Midbrain (tissue), 1 donor: Measurements from ENCODE around the gene PSMG2.
"Not testable (repeated sequence)": the region's sequence is repeated elsewhere in the genome, so short reads cannot be mapped to it uniquely, and the experiment has no call there.

ENCODE experiments used
- DNase-seq: peaks from one replicate; lab custom pipeline; 2025; lab: John Stamatoyannopoulos, UW

The PSMG2 gene

GRCh38 chr18:12722731-12723130, 19.9 kb downstream of the PSMG2 start:
- no peak for DNase-seq

- no peak for DNase-seq
Measured at GRCh38 chr18:12726331-12726730, 23.5 kb downstream of the PSMG2 start.

GRCh38 chr18:12726774-12727550, 24.1 kb downstream of the PSMG2 start:
- DNase-seq = peak; percentile 87

GRCh38 chr18:12737243-12737902, 34.5 kb downstream of the PSMG2 start:
- DNase-seq = no peak

DNA sequence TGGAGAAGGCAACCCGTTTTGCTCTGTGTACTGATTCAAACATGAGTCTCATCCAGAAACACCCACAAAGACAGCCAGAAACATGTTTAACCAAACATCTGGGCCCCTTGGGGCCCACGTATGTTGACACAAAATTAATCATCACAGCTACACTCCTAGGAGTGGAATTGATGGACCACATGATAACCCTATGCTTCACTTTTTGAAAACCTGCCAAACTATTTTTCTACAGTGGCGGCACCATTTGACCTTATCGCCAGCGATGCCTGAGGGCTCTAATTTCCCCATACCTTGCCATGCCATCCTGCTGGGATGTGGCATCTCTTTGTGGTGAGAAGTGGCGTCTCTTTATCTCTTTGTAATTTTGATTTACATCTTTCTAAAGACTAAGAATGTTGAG, 38.5 kb downstream of the PSMG2 start:
- no peak for DNase-seq

GRCh38 chr18:12742453-12742852, 39.6 kb downstream of the PSMG2 start:
- no peak for DNase-seq

GRCh38 chr18:12744103-12744502, 41.3 kb downstream of the PSMG2 start:
- peak; percentile 34 for DNase-seq

GRCh38 chr18:12745095-12745795, 42.4 kb downstream of the PSMG2 start:
- DNase-seq = no peak

GRCh38 chr18:12747530-12748315, 44.9 kb downstream of the PSMG2 start:
- no peak for DNase-seq

GRCh38 chr18:12748671-12749070, 45.8 kb downstream of the PSMG2 start:
- DNase-seq = no peak

GRCh38 chr18:12749121-12749520, 46.3 kb downstream of the PSMG2 start:
- DNase-seq = no peak

DNA sequence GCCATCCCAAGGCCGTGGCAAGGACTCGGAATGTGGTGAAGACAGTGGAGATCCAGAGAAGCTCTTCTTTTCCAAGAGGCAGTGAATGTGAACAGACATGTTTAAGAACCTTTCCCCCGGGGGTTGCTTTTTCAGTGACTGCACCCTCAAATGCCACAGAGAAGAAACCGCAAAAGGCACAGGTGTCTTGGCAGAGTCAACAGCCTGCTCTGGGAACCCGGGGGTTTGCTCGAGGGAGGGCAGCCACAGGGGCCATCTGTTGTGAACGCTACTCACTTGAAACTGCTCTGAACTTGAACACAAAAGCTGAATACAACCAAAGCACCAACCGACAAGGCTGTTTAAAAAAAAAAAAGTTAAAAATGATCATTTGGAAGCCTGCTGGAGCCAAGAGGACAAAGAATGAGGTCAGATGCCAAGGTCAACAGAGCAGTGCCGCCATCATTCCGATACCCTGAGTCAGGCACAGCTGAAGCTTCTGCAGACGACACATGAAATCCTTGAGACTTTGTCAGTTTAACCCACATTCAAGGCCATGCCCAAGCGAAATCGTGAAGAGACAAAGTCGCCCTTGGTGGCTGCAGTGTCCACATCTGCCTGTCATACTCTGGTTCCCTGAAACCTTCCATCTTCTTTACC, 47.4 kb downstream of the PSMG2 start:
- no peak for DNase-seq

GRCh38 chr18:12750715-12751502, 48.1 kb downstream of the PSMG2 start:
- DNase-seq = no peak

GRCh38 chr18:12751503-12751884, 48.7 kb downstream of the PSMG2 start:
- no peak for DNase-seq

- no peak for DNase-seq
Measured at GRCh38 chr18:12751891-12752290, 49.0 kb downstream of the PSMG2 start.

GRCh38 chr18:12754511-12754910, 51.7 kb downstream of the PSMG2 start:
- DNase-seq = no peak

DNA sequence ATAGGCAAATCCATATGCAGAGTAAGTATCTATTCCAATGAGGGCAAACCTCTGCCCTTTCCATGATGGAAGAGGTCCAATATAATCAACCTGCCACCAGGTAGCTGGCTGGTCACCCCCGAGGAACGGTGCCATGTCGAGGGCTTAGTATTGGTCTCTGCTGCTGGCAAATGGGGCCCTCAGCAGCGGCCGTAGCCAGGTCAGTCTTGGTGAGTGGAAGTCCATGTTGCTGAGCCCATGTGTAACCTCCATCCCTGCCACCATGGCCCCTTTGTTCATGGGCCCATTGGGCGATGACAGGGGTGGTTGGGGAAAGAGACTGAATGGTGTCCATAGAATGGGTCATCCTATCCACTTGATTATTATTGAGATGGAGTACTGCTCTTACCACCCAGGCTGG, 52.8 kb downstream of the PSMG2 start:
- not testable (repeated sequence) for DNase-seq

DNA sequence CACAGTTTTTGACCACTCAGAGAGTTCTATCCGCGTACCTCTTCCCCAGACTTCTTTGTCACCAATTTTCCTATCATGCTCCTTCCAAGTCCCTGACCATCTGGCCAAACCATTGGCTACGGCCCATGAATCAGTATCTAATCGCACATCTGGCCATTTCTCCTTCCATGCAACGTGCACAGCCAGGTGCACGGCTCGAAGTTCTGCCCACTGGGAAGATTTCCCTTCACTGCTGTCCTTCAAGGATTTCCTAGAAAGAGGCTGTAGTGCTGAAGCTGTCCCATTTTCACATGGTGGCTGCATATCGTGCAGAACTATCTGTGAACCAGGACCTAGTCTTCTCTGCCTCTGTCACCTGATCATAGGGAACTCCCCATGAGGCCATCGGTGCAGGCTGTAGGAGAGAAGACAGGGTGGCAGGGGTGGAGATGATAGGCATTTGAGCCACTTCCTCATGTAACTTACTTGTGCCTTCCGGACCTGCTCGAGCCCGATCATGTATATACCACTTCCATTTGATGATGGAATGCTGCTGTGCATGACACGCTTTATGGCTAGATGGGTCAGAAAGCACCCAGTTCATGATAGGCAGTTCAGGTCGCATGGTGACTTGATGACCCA, 53.9 kb downstream of the PSMG2 start:
- DNase-seq = not testable (repeated sequence)

GRCh38 chr18:12758566-12758965, 55.7 kb downstream of the PSMG2 start:
- DNase-seq = not testable (repeated sequence)

DNA sequence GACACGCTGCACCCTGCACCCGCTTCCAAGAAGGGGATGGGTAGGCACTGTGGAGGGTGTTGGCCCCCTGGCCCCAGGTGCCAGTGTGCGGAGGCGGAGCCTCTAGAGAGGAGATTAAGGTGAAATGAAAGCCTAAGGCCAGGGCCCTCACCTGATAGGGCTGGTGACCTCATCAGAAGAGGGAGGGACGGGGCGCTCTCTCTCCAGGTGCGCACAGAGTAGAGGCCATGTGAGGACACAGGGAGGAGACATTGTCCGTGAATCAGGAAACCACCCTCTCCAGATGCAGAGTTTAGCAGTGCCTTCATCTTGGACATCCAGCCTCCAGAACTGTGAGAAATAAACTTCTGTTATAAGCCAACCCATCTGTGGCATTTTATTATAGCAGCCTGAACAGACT, 62.3 kb downstream of the PSMG2 start:
- DNase-seq = no peak
